Stimulated activated naive CD8-positive, alpha-beta T cell treated with anti-CD3 and anti-CD28 coated beads, Interleukin-15, amount 100 ng/mL, for 72 hours (primary cell): ENCODE data around the gene ACP5.

ENCODE experiments used
- ATAC-seq: fragments of 150-1000 bp; cut with Tn5 transposase; 2 replicates; pipeline ENCODE4 v1.10.0; 2021; ENCODE audit warnings: mild to moderate bottlenecking, moderate library complexity
- DNase-seq, 2 donors: peaks; one replicate each; pipeline ENCODE4 v3.0.0; 2021 to 2022
- H3K27ac Mint-ChIP-seq, 2 donors: one replicate each; pipeline ENCODE4 v1.8.0; 2022; ENCODE audit warnings: mild to moderate bottlenecking in 2 of 2, mixed read lengths in 2 of 2, moderate library complexity in 2 of 2
- H3K27me3 Mint-ChIP-seq: one replicate; pipeline ENCODE4 v1.8.0; 2022; ENCODE audit warnings: mixed read lengths
- H3K4me1 Mint-ChIP-seq: one replicate; pipeline ENCODE4 v1.8.0; 2022; ENCODE audit warnings: mild to moderate bottlenecking, mixed read lengths
- H3K4me3 Mint-ChIP-seq, 2 donors: one replicate each; pipeline ENCODE4 v1.8.0; 2022; ENCODE audit warnings: mild to moderate bottlenecking in 2 of 2, mixed read lengths in 2 of 2, moderate library complexity in 1 of 2
- H3K9me3 Mint-ChIP-seq, 2 donors: one replicate each; pipeline ENCODE4 v1.8.0; 2022; ENCODE audit warnings: mixed read lengths in 2 of 2

The ACP5 gene

GRCh38 chr19:11539495-11540365, 37.7 kb downstream of the ACP5 start:
- no peaks in the 10 kb centered on the region for H3K9me3 Mint-ChIP-seq

GRCh38 chr19:11538232-11539036, 39.0 kb downstream of the ACP5 start, which contains the start of gene CNN1:
Gene CNN1 (plus strand): TSS chr19:11538851. CDS start chr19:11538928, 77 bp downstream.
- H3K4me1 Mint-ChIP-seq: peaks cover 29% of the 10 kb centered on the region
- ATAC-seq (no peak), DNase-seq (no peak)
- peaks cover 34% of the 10 kb centered on the region for H3K27me3 Mint-ChIP-seq
- peak within 1 kb of the TSS in 1 of 2 donors; percentile 54 for H3K4me3 Mint-ChIP-seq
- H3K27ac Mint-ChIP-seq: peak within 1 kb of the TSS in 1 of 2 donors; percentile 78
- no peaks in the 10 kb centered on the region for H3K9me3 Mint-ChIP-seq

More at GRCh38 chr19:11539495-11540365, 37.7 kb downstream of the ACP5 start:
- Mint-ChIP-seq H3K4me3 (no peak overlapping the region), H3K4me1 (peaks cover 29% of the 10 kb centered on the region), H3K27ac (no peak overlapping the region), H3K27me3 (peaks cover 36% of the 10 kb centered on the region)
- no peak for ATAC-seq
- DNase-seq: no peak

- ATAC-seq (peak; percentile 86), DNase-seq (peak; percentile 90 to 92)
- Mint-ChIP-seq H3K27ac (peak overlapping the region in 1 of 2 donors; percentile 92), H3K4me1 (peaks cover 43% of the 10 kb centered on the region), H3K4me3 (peak overlapping the region; percentile 35 to 63), H3K9me3 (no peaks in the 10 kb centered on the region), H3K27me3 (peaks cover 34% of the 10 kb centered on the region)
Observed at GRCh38 chr19:11535792-11536595, 41.5 kb downstream of the ACP5 start.

- DNase-seq (no peak), ATAC-seq (no peak)
- Mint-ChIP-seq H3K27ac (no peak overlapping the region), H3K9me3 (no peaks in the 10 kb centered on the region), H3K27me3 (peaks cover 26% of the 10 kb centered on the region), H3K4me1 (peaks cover 43% of the 10 kb centered on the region), H3K4me3 (no peak overlapping the region)
Observed at GRCh38 chr19:11534948-11535347, 42.5 kb downstream of the ACP5 start.

GRCh38 chr19:11534538-11534937, 42.9 kb downstream of the ACP5 start:
- no peaks in the 10 kb centered on the region for H3K9me3 Mint-ChIP-seq
- H3K4me3 Mint-ChIP-seq: no peak overlapping the region
- H3K4me1 Mint-ChIP-seq: peaks cover 43% of the 10 kb centered on the region
- no peak for DNase-seq
- no peak overlapping the region for H3K27ac Mint-ChIP-seq
- H3K27me3 Mint-ChIP-seq: peaks cover 22% of the 10 kb centered on the region
- ATAC-seq: no peak

- Mint-ChIP-seq H3K4me1 (peaks cover 33% of the 10 kb centered on the region), H3K27me3 (peaks cover 6% of the 10 kb centered on the region), H3K4me3 (no peak overlapping the region), H3K9me3 (no peaks in the 10 kb centered on the region), H3K27ac (no peak overlapping the region)
- DNase-seq: peak; percentile 56 to 66
- peak; percentile 10 for ATAC-seq
Observed at GRCh38 chr19:11530432-11530831, 47.0 kb downstream of the ACP5 start.

GRCh38 chr19:11528551-11529341, 48.7 kb downstream of the ACP5 start, which contains the start of gene ECSIT:
Gene ECSIT (minus strand): TSS chr19:11529134. CDS start chr19:11519170, 9,964 bp downstream.
- no peaks in the 10 kb centered on the region for H3K9me3 Mint-ChIP-seq
- peak within 1 kb of the TSS; percentile 85 to 96 for H3K4me3 Mint-ChIP-seq
- H3K27ac Mint-ChIP-seq: peak within 1 kb of the TSS; percentile 89 to 98
- DNase-seq: peak; percentile 93 to 96
- H3K4me1 Mint-ChIP-seq: peaks cover 31% of the 10 kb centered on the region
- peak; percentile 98 for ATAC-seq
- no peaks in the 10 kb centered on the region for H3K27me3 Mint-ChIP-seq
